Measurements from ENCODE around the gene NNAT.
"Not testable (repeated sequence)": the region's sequence is repeated elsewhere in the genome, so short reads cannot be mapped to it uniquely, and the experiment has no call there.

NNAT gene

GRCh38 chr20:37550101-37550920 lies 29.3 kb downstream of the NNAT start:
- H3K27ac ChIP-seq (ENCODE audit: insufficient read depth in 1 of 2, low read depth in 1 of 2, low read length in 2 of 2, poor library complexity in 1 of 2, severe bottlenecking in 2 of 2); POLR2A ChIA-PET; DNase-seq; H3K9me3 ChIP-seq (ENCODE audit: control extremely low read depth in 1 of 5, control insufficient read depth in 4 of 5, insufficient read depth in 2 of 5, low read depth in 1 of 5, low read length in 4 of 5); H3K36me3 ChIP-seq (ENCODE audit: control insufficient read depth in 4 of 4, insufficient read depth in 4 of 4, low read length in 3 of 4); H3K4me3 ChIP-seq (ENCODE audit: control insufficient read depth in 1 of 7, extremely low read depth in 1 of 7, insufficient read depth in 4 of 7, low read depth in 2 of 7, low read length in 6 of 7); H3K4me1 ChIP-seq (ENCODE audit: control extremely low read depth in 1 of 4, control insufficient read depth in 4 of 4, insufficient read depth in 4 of 4, low read length in 3 of 4): not testable (repeated sequence)
- peaks cover 0 to 42% (median 5%) of the 10 kb centered on the region in 5 experiments for H3K27me3 ChIP-seq (replicated peaks in 2 of 5; ENCODE audit: control insufficient read depth in 4 of 5, insufficient read depth in 5 of 5, low read length in 4 of 5)
- WGBS (ENCODE audit: insufficient coverage): 95% methylated on average over 4 of the region's 16 CpGs
- CTCF ChIA-PET: interaction anchor here (0.6 to 0.9 kb wide), 2 partner anchors 10 to 274 kb away, joined by 3 read pairs; no protein-coding TSS in a partner anchor

DNA sequence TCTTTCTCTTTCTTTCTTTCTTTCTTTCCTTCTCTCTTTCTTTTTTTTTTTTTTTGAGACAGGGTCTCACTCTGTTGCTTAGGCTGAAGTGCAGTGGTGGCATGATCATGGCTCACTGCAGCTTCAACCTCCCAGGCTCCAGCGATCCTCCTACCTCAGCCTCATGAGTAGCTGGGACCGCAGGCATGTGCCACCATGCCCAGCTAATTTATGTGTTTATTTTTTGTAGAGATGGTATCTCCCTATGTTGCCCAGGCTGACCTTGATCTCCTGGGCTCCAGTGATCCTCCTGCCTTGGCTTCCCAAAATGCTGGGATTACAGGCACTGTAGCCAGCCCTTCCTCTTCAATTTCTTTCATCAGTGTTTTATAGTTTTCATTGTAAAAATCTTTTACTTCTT lies 30.6 kb downstream of the NNAT start:
- H3K27ac ChIP-seq (ENCODE audit: insufficient read depth in 1 of 2, low read depth in 1 of 2, low read length in 2 of 2, poor library complexity in 1 of 2, severe bottlenecking in 2 of 2); POLR2A ChIA-PET; H3K4me1 ChIP-seq (ENCODE audit: control extremely low read depth in 1 of 4, control insufficient read depth in 4 of 4, insufficient read depth in 4 of 4, low read length in 3 of 4); H3K4me3 ChIP-seq (ENCODE audit: control insufficient read depth in 1 of 7, extremely low read depth in 1 of 7, insufficient read depth in 4 of 7, low read depth in 2 of 7, low read length in 6 of 7); DNase-seq; H3K36me3 ChIP-seq (ENCODE audit: control insufficient read depth in 4 of 4, insufficient read depth in 4 of 4, low read length in 3 of 4); H3K9me3 ChIP-seq (ENCODE audit: control extremely low read depth in 1 of 5, control insufficient read depth in 4 of 5, insufficient read depth in 2 of 5, low read depth in 1 of 5, low read length in 4 of 5); CTCF ChIA-PET: not testable (repeated sequence)
- WGBS (ENCODE audit: insufficient coverage): no CpG with 5 or more reads among the region's 2 CpGs
- peaks cover 0 to 36% (median 5%) of the 10 kb centered on the region in 5 experiments for H3K27me3 ChIP-seq (replicated peaks in 2 of 5; ENCODE audit: control insufficient read depth in 4 of 5, insufficient read depth in 5 of 5, low read length in 4 of 5)

DNA sequence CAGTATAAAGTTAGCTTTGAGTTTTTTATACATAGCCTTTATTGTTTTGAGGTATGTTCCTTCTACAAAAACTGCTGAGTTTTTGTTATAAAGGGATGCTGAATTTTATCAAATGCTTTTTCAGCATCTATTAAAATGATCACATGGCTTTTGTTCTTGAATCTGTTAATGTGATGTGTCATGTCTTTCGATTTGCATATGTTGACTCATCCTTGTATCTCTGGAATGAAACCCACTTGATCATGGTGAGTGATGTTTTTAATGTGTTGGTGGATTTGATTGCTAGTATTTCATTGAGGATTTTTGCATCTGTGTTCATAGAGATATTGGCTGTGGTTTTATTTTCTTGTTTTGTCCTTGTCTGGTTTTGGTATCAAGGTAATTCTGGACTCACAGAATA lies 31.4 kb downstream of the NNAT start:
- Histone ChIP-seq H3K9me3 (ENCODE audit: control extremely low read depth in 1 of 5, control insufficient read depth in 4 of 5, insufficient read depth in 2 of 5, low read depth in 1 of 5, low read length in 4 of 5) (no peaks in the 10 kb centered on the region), H3K4me1 (ENCODE audit: control extremely low read depth in 1 of 4, control insufficient read depth in 4 of 4, insufficient read depth in 4 of 4, low read length in 3 of 4) (no peaks in the 10 kb centered on the region), H3K27ac (ENCODE audit: insufficient read depth in 1 of 2, low read depth in 1 of 2, low read length in 2 of 2, poor library complexity in 1 of 2, severe bottlenecking in 2 of 2) (no peak overlapping the region), H3K36me3 (ENCODE audit: control insufficient read depth in 4 of 4, insufficient read depth in 4 of 4, low read length in 3 of 4) (no peaks in the 10 kb centered on the region), H3K4me3 (ENCODE audit: control insufficient read depth in 1 of 7, extremely low read depth in 1 of 7, insufficient read depth in 4 of 7, low read depth in 2 of 7, low read length in 6 of 7) (no peak overlapping the region), H3K27me3 (replicated peaks in 2 of 5; ENCODE audit: control insufficient read depth in 4 of 5, insufficient read depth in 5 of 5, low read length in 4 of 5) (peaks cover 0 to 32% (median 4%) of the 10 kb centered on the region in 5 experiments)
- no CpG with 5 or more reads among the region's 1 CpG for WGBS (ENCODE audit: insufficient coverage)
- ChIA-PET CTCF (no interaction called here), POLR2A (no interaction called here)
- peak in 1 of 3 donors; percentile 31 for DNase-seq

DNA sequence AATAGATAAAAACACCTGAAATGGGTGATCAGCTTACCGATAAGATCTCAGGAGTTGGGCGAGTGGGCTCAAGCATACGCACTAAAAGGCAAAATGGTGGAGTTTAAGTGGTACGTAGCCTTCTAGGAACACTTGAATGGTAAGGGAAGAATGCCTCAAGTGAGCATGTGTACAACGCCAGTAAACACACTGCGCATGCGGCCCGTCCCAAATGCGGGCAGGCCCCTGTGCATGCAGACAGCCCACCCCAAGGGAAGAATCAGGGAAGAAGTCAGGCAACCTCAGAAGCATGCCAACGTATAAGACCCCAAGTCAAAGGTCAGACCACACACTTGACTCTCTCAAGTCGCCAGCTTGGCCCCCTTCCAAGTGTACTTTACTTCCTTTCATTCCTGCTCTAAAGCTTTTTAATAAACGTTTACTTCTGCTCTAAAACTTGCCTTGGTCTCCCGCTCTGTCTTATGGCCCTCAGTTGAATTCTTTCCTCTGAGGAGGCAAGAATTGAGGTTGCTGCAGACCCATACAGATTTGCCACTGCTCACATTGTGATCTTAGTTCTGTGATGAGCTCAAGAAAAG lies 33.8 kb downstream of the NNAT start:
- CTCF ChIA-PET: interaction anchor here (1.5 to 2.6 kb wide), 2 partner anchors 10 to 13 kb away, joined by 3 to 20 read pairs; no protein-coding TSS in a partner anchor
- POLR2A ChIA-PET: not testable (repeated sequence)

GRCh38 chr20:37556538-37556937 lies 35.5 kb downstream of the NNAT start:
- H3K9me3 ChIP-seq (ENCODE audit: control extremely low read depth in 1 of 5, control insufficient read depth in 4 of 5, insufficient read depth in 2 of 5, low read depth in 1 of 5, low read length in 4 of 5): no peaks in the 10 kb centered on the region
- WGBS (ENCODE audit: insufficient coverage): 95% methylated on average over 6 of the region's 6 CpGs
- POLR2A ChIA-PET: no interaction called here
- DNase-seq: no peak
- no peak overlapping the region for H3K4me3 ChIP-seq (ENCODE audit: control insufficient read depth in 1 of 7, extremely low read depth in 1 of 7, insufficient read depth in 4 of 7, low read depth in 2 of 7, low read length in 6 of 7)
- no peaks in the 10 kb centered on the region for H3K36me3 ChIP-seq (ENCODE audit: control insufficient read depth in 4 of 4, insufficient read depth in 4 of 4, low read length in 3 of 4)
- no peak overlapping the region for H3K27ac ChIP-seq (ENCODE audit: insufficient read depth in 1 of 2, low read depth in 1 of 2, low read length in 2 of 2, poor library complexity in 1 of 2, severe bottlenecking in 2 of 2)
- no peaks in the 10 kb centered on the region for H3K4me1 ChIP-seq (ENCODE audit: control extremely low read depth in 1 of 4, control insufficient read depth in 4 of 4, insufficient read depth in 4 of 4, low read length in 3 of 4)
- H3K27me3 ChIP-seq (replicated peaks in 2 of 5; ENCODE audit: control insufficient read depth in 4 of 5, insufficient read depth in 5 of 5, low read length in 4 of 5): peaks cover 0 to 28% (median 5%) of the 10 kb centered on the region in 5 experiments
- CTCF ChIA-PET: interaction anchor here (2.6 kb wide), 1 partner anchor 8 kb away, joined by 20 read pairs; no protein-coding TSS in a partner anchor

More for the DNA sequence above, 33.8 kb downstream of the NNAT start:
- not testable (repeated sequence) for H3K4me1 ChIP-seq (ENCODE audit: control extremely low read depth in 1 of 4, control insufficient read depth in 4 of 4, insufficient read depth in 4 of 4, low read length in 3 of 4); DNase-seq; H3K36me3 ChIP-seq (ENCODE audit: control insufficient read depth in 4 of 4, insufficient read depth in 4 of 4, low read length in 3 of 4); H3K9me3 ChIP-seq (ENCODE audit: control extremely low read depth in 1 of 5, control insufficient read depth in 4 of 5, insufficient read depth in 2 of 5, low read depth in 1 of 5, low read length in 4 of 5); H3K4me3 ChIP-seq (ENCODE audit: control insufficient read depth in 1 of 7, extremely low read depth in 1 of 7, insufficient read depth in 4 of 7, low read depth in 2 of 7, low read length in 6 of 7); H3K27ac ChIP-seq (ENCODE audit: insufficient read depth in 1 of 2, low read depth in 1 of 2, low read length in 2 of 2, poor library complexity in 1 of 2, severe bottlenecking in 2 of 2)
- peaks cover 0 to 30% (median 5%) of the 10 kb centered on the region in 5 experiments for H3K27me3 ChIP-seq (replicated peaks in 2 of 5; ENCODE audit: control insufficient read depth in 4 of 5, insufficient read depth in 5 of 5, low read length in 4 of 5)
- WGBS (ENCODE audit: insufficient coverage): 74% methylated on average over 13 of the region's 13 CpGs

DNA sequence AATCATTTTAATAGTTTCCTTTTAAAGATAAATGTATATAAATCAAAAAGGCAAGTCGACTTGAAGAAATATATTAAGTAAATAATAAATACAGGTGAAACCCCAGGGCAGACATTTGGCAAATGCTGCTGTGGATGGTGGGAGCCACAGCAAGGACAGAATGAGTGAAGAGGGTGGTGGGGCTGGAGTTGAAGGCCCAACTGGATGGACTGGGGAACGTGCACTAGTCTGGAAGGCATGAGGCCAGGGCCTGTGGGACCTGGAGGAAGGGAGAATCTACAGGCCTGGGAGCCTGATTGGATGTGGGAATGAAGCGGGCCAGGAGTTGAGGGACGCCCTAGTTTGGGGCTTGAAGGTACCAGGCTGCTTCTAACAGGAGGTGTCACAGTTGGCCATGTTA lies 37.3 kb downstream of the NNAT start:
- Histone ChIP-seq H3K27ac (ENCODE audit: insufficient read depth in 1 of 2, low read depth in 1 of 2, low read length in 2 of 2, poor library complexity in 1 of 2, severe bottlenecking in 2 of 2) (no peak overlapping the region), H3K27me3 (replicated peaks in 2 of 5; ENCODE audit: control insufficient read depth in 4 of 5, insufficient read depth in 5 of 5, low read length in 4 of 5) (peaks cover 2 to 36% (median 5%) of the 10 kb centered on the region in 5 experiments), H3K4me1 (ENCODE audit: control extremely low read depth in 1 of 4, control insufficient read depth in 4 of 4, insufficient read depth in 4 of 4, low read length in 3 of 4) (no peaks in the 10 kb centered on the region), H3K9me3 (ENCODE audit: control extremely low read depth in 1 of 5, control insufficient read depth in 4 of 5, insufficient read depth in 2 of 5, low read depth in 1 of 5, low read length in 4 of 5) (no peaks in the 10 kb centered on the region), H3K36me3 (ENCODE audit: control insufficient read depth in 4 of 4, insufficient read depth in 4 of 4, low read length in 3 of 4) (no peaks in the 10 kb centered on the region), H3K4me3 (ENCODE audit: control insufficient read depth in 1 of 7, extremely low read depth in 1 of 7, insufficient read depth in 4 of 7, low read depth in 2 of 7, low read length in 6 of 7) (no peak overlapping the region)
- no peak for DNase-seq
- ChIA-PET POLR2A (no interaction called here), CTCF (no interaction called here)
- WGBS (ENCODE audit: insufficient coverage): 89% methylated on average over 2 of the region's 4 CpGs

- POLR2A ChIA-PET: no interaction called here
- 74% methylated on average over 4 of the region's 4 CpGs for WGBS (ENCODE audit: insufficient coverage)
- H3K9me3 ChIP-seq (ENCODE audit: control extremely low read depth in 1 of 5, control insufficient read depth in 4 of 5, insufficient read depth in 2 of 5, low read depth in 1 of 5, low read length in 4 of 5): no peaks in the 10 kb centered on the region
- H3K4me3 ChIP-seq (ENCODE audit: control insufficient read depth in 1 of 7, extremely low read depth in 1 of 7, insufficient read depth in 4 of 7, low read depth in 2 of 7, low read length in 6 of 7): no peak overlapping the region
- H3K4me1 ChIP-seq (ENCODE audit: control extremely low read depth in 1 of 4, control insufficient read depth in 4 of 4, insufficient read depth in 4 of 4, low read length in 3 of 4): no peaks in the 10 kb centered on the region
- no peak overlapping the region for H3K27ac ChIP-seq (ENCODE audit: insufficient read depth in 1 of 2, low read depth in 1 of 2, low read length in 2 of 2, poor library complexity in 1 of 2, severe bottlenecking in 2 of 2)
- no peaks in the 10 kb centered on the region for H3K36me3 ChIP-seq (ENCODE audit: control insufficient read depth in 4 of 4, insufficient read depth in 4 of 4, low read length in 3 of 4)
- CTCF ChIA-PET: no interaction called here
- DNase-seq: no peak
- H3K27me3 ChIP-seq (replicated peaks in 2 of 5; ENCODE audit: control insufficient read depth in 4 of 5, insufficient read depth in 5 of 5, low read length in 4 of 5): peaks cover 2 to 40% (median 5%) of the 10 kb centered on the region in 5 experiments
Observed at GRCh38 chr20:37558779-37559178, 37.7 kb downstream of the NNAT start.
